H1 (cell line): ENCODE measurements around the gene ABCA2. TPM values are rescaled to one million over a fixed set of nuclear protein-coding genes. Genes with fewer than 3 reads are reported as not detected.

Experiments
- CEBPB ChIP-seq: IDR thresholded peaks from 2 replicates; pipeline ENCODE4 v1.6.1; 2012; ENCODE audit warnings: low read depth, low read length
- polyA plus RNA-seq, 7 experiments: library from polyadenylated mRNA; depleted of rRNA in 3 of 7; stranded (reverse) in 5 of 7; unstranded in 2 of 7; fragments of >200 nt in 5 of 7; fragments of 200-250 nt in 2 of 7; gene quantifications; 1 replicate in 5 of 7; 2 replicates in 1 of 7; 4 replicates in 1 of 7; pipeline versions ENCODE4 v1.2.1 to v1.2.3, GENCODE V29; 2011 to 2013; ENCODE audit warnings: missing spikeins in 2 of 7, mixed read lengths in 2 of 7
- total RNA-seq: library from RNA; stranded (reverse); fragmentation: NEBNext Ultra II Directional; extraction: Animal tissue kit (Norgen Biotek cat#: 25700); gene quantifications from 2 replicates; pipeline ENCODE4 v1.2.1, GENCODE V29; 2021
- TF ChIP-seq, protein P1 (sequence below): fragments of 300-600 bp; sonication (generic); IDR thresholded peaks from 2 replicates; pipeline ENCODE4 v1.7.1; 2012; ENCODE audit warnings: low read length, moderate library complexity, mild to moderate bottlenecking, inconsistent platforms; ENCODE audit not compliant: insufficient replicate concordance

ABCA2 gene
- total and polyA plus RNA-seq, 2 of the 8 experiments (the other 6 are each of a cell fraction or from before 2014, with no cell fraction given) = 12.5 to 14.3 TPM

DNA sequence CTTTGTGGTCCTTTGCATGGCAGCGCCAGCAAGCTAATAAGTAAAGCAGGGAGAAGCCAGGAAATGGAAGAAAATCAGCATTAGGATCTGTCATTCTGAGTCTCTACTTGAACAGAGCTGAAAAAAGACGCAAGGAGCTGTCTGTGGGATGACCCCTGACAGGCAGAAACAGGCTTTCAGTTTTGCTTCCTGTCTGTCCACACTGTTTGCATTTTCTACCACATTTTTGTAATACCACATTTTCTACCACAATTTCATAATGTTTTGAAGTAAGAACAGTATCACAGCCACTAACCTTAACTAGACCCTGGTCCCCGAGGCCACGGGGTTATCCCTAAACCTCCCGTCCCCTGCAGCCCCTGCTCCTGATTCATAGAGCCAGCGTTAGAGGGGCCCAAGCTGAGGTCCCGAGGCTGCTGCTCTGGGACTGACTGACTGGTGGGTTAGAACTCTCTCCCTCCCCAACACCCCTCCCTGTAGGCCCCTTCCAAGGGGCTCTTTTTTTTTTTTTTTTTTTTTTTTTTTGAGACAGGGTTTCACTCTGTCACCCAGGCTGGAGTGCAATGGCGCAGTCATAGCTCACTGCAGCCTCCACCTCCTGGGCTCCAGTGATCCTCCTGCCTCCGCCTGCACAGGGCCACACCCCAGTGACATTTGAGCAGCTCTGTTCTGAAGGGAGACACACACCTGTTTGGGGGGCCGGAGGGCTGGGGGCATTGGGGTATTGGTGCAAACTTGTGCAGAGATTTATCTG, 27.7 kb downstream of the ABCA2 start (continued):
- TF ChIP-seq, protein P1, sequence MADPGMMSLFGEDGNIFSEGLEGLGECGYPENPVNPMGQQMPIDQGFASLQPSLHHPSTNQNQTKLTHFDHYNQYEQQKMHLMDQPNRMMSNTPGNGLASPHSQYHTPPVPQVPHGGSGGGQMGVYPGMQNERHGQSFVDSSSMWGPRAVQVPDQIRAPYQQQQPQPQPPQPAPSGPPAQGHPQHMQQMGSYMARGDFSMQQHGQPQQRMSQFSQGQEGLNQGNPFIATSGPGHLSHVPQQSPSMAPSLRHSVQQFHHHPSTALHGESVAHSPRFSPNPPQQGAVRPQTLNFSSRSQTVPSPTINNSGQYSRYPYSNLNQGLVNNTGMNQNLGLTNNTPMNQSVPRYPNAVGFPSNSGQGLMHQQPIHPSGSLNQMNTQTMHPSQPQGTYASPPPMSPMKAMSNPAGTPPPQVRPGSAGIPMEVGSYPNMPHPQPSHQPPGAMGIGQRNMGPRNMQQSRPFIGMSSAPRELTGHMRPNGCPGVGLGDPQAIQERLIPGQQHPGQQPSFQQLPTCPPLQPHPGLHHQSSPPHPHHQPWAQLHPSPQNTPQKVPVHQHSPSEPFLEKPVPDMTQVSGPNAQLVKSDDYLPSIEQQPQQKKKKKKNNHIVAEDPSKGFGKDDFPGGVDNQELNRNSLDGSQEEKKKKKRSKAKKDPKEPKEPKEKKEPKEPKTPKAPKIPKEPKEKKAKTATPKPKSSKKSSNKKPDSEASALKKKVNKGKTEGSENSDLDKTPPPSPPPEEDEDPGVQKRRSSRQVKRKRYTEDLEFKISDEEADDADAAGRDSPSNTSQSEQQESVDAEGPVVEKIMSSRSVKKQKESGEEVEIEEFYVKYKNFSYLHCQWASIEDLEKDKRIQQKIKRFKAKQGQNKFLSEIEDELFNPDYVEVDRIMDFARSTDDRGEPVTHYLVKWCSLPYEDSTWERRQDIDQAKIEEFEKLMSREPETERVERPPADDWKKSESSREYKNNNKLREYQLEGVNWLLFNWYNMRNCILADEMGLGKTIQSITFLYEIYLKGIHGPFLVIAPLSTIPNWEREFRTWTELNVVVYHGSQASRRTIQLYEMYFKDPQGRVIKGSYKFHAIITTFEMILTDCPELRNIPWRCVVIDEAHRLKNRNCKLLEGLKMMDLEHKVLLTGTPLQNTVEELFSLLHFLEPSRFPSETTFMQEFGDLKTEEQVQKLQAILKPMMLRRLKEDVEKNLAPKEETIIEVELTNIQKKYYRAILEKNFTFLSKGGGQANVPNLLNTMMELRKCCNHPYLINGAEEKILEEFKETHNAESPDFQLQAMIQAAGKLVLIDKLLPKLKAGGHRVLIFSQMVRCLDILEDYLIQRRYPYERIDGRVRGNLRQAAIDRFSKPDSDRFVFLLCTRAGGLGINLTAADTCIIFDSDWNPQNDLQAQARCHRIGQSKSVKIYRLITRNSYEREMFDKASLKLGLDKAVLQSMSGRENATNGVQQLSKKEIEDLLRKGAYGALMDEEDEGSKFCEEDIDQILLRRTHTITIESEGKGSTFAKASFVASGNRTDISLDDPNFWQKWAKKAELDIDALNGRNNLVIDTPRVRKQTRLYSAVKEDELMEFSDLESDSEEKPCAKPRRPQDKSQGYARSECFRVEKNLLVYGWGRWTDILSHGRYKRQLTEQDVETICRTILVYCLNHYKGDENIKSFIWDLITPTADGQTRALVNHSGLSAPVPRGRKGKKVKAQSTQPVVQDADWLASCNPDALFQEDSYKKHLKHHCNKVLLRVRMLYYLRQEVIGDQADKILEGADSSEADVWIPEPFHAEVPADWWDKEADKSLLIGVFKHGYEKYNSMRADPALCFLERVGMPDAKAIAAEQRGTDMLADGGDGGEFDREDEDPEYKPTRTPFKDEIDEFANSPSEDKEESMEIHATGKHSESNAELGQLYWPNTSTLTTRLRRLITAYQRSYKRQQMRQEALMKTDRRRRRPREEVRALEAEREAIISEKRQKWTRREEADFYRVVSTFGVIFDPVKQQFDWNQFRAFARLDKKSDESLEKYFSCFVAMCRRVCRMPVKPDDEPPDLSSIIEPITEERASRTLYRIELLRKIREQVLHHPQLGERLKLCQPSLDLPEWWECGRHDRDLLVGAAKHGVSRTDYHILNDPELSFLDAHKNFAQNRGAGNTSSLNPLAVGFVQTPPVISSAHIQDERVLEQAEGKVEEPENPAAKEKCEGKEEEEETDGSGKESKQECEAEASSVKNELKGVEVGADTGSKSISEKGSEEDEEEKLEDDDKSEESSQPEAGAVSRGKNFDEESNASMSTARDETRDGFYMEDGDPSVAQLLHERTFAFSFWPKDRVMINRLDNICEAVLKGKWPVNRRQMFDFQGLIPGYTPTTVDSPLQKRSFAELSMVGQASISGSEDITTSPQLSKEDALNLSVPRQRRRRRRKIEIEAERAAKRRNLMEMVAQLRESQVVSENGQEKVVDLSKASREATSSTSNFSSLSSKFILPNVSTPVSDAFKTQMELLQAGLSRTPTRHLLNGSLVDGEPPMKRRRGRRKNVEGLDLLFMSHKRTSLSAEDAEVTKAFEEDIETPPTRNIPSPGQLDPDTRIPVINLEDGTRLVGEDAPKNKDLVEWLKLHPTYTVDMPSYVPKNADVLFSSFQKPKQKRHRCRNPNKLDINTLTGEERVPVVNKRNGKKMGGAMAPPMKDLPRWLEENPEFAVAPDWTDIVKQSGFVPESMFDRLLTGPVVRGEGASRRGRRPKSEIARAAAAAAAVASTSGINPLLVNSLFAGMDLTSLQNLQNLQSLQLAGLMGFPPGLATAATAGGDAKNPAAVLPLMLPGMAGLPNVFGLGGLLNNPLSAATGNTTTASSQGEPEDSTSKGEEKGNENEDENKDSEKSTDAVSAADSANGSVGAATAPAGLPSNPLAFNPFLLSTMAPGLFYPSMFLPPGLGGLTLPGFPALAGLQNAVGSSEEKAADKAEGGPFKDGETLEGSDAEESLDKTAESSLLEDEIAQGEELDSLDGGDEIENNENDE = no peak
- TF ChIP-seq CEBPB = no peak
